ENCODE data around the gene DEFB127. TPM values are rescaled to one million over a fixed set of nuclear protein-coding genes. Genes with fewer than 3 reads are reported as not detected.

The DEFB127 gene
- total and polyA plus RNA-seq, 2 of the 4 experiments (the other 2 are of a cell fraction) = not detected

- DNase-seq = no peak
Observed at GRCh38 chr20:187733-188132, 30.5 kb downstream of the DEFB127 start.

More at GRCh38 chr20:187733-188132, 30.5 kb downstream of the DEFB127 start:
- H2AFZ ChIP-seq (replicated peaks; ENCODE audit: low read length, poor library complexity) = no peak overlapping the region
- H3K23ac ChIP-seq (ENCODE audit: low read depth, low read length) = no peak overlapping the region
- dilution Hi-C loops (cut with HindIII; ENCODE audit: low sequenced_read_pairs, unreplicated experiment) = no loop called here
- BruUV-seq (replicated peaks) = no TSS peak
- no peak overlapping the region for H3K4me3 ChIP-seq (ENCODE audit: insufficient read depth, low read depth, low read length)
- no peaks in the 10 kb centered on the region for H3K36me3 ChIP-seq (ENCODE audit: control insufficient read depth, insufficient read depth, low read length)
- no peak overlapping the region for H3K56ac ChIP-seq (ENCODE audit: extremely low read depth, insufficient read depth, low read length)
- H3K79me1 ChIP-seq (ENCODE audit: low read depth in 1 of 2, low read length in 2 of 2) = no peaks in the 10 kb centered on the region
- H4K91ac ChIP-seq (ENCODE audit: insufficient read depth, low read depth, low read length) = no peak overlapping the region
- H3K4me2 ChIP-seq (ENCODE audit: low read depth, low read length) = no peak overlapping the region
- H2BK20ac ChIP-seq (ENCODE audit: low read depth, low read length) = no peak overlapping the region
- CTCF ChIA-PET = no interaction called here
- intact Hi-C loops (cut with micrococcal nuclease) = no loop called here
- in situ Hi-C loops (cut with MboI; ENCODE audit: low sequenced_read_pairs) = no loop called here
- no peaks in the 10 kb centered on the region; the same call in 1 of the 2 replicates for H3K27me3 ChIP-seq (ENCODE audit: control insufficient read depth, insufficient read depth, low read length)
- no peak overlapping the region for H3K14ac ChIP-seq (replicated peaks; ENCODE audit: low read depth, low read length)
- H4K5ac ChIP-seq (ENCODE audit: low read depth, low read length) = no peak overlapping the region
- H3K9me3 ChIP-seq (ENCODE audit: control insufficient read depth, insufficient read depth, low read length) = no peaks in the 10 kb centered on the region
- no peak overlapping the region for H3K27ac ChIP-seq (ENCODE audit: insufficient read depth, low read length)
- H2BK5ac ChIP-seq (ENCODE audit: low read depth, low read length, poor library complexity, severe bottlenecking) = no peak overlapping the region
- H2AK5ac ChIP-seq (ENCODE audit: low read depth, low read length) = no peak overlapping the region
- no peak for TF ChIP-seq FOS (IDR thresholded peaks at IDR 0.05; ENCODE audit: low read depth, low read length)
- TF ChIP-seq CEBPB (IDR thresholded peaks at IDR 0.05; ENCODE audit: low read depth, low read length) = 0 out of 2 replicates have a peak, but pooled peaks have one; percentile 6
- no peak for TF ChIP-seq ELK1 (IDR thresholded peaks at IDR 0.05; ENCODE audit: borderline replicate concordance, low read depth, low read length)
- H2BK15ac ChIP-seq (ENCODE audit: low read depth, low read length) = no peak overlapping the region
- no peaks in the 10 kb centered on the region for H3K4me1 ChIP-seq (ENCODE audit: control insufficient read depth, insufficient read depth, low read length)
- POLR2A ChIA-PET (ENCODE audit: unreplicated experiment) = no interaction called here
- WGBS, 2 experiments (ENCODE audit: extremely low coverage in 2 of 2, insufficient read length in 1 of 2) = no CpG with 5 or more reads among the region's 2 CpGs
- no peaks in the 10 kb centered on the region for H3K9me1 ChIP-seq (ENCODE audit: insufficient read depth, low read length)
- H3K9ac ChIP-seq (ENCODE audit: low read depth, low read length) = no peak overlapping the region
- no peak overlapping the region for H3K18ac ChIP-seq (ENCODE audit: low read depth, low read length)
- no peak overlapping the region for H2AK9ac ChIP-seq (replicated peaks; ENCODE audit: low read depth, low read length, poor library complexity)
- no peak overlapping the region for H4K8ac ChIP-seq (ENCODE audit: low read depth in 2 of 2, low read length in 2 of 2)
- no peak overlapping the region for H2BK120ac ChIP-seq (ENCODE audit: low read depth, low read length)
- no peak for ATAC-seq (ENCODE audit: low read depth)
- H4K20me1 ChIP-seq (ENCODE audit: insufficient read depth, low read length) = no peaks in the 10 kb centered on the region
- no peak overlapping the region for H3K4ac ChIP-seq (ENCODE audit: low read depth, low read length)
